ENCODE measurements around the gene ART1.
A peak's percentile ranks its signal among the peaks of the same experiment; 100 is the strongest.

ART1 gene

GRCh38 chr11:3622521-3622920 lies 22.4 kb upstream of the ART1 start:
- Mint-ChIP-seq H3K4me1 (ENCODE audit: low read depth) (peaks cover 5% of the 10 kb centered on the region), H3K9me3 (ENCODE audit: low read depth) (no peaks in the 10 kb centered on the region), H3K36me3 (no peaks in the 10 kb centered on the region), H3K4me3 (no peak overlapping the region), H3K27me3 (no peaks in the 10 kb centered on the region), H3K27ac (no peak overlapping the region)

DNA sequence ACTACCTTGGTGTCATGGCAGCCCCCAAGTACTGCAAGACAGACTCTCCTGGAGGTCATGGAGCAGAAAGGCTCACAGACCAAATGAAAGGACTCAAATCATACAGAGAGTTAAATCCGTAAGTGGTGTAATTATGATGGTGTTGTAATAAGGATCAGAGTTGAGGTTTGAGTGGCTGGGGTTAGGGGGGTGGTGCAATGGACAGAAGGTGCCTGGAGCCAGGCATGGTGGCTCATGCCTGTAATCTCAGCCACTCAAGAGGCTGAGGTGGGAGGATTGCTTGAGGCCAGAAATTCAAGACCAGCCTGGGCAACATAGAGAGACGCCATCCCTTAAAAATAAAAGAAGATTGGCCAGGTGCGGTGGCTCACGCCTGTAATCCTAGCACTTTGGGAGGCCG lies 21.8 kb upstream of the ART1 start:
- H3K9me3 Mint-ChIP-seq (ENCODE audit: low read depth) = no peaks in the 10 kb centered on the region
- peaks cover 5% of the 10 kb centered on the region for H3K4me1 Mint-ChIP-seq (ENCODE audit: low read depth)
- no peak overlapping the region for H3K4me3 Mint-ChIP-seq
- H3K27me3 Mint-ChIP-seq = no peaks in the 10 kb centered on the region
- no peaks in the 10 kb centered on the region for H3K36me3 Mint-ChIP-seq
- H3K27ac Mint-ChIP-seq = no peak overlapping the region

DNA sequence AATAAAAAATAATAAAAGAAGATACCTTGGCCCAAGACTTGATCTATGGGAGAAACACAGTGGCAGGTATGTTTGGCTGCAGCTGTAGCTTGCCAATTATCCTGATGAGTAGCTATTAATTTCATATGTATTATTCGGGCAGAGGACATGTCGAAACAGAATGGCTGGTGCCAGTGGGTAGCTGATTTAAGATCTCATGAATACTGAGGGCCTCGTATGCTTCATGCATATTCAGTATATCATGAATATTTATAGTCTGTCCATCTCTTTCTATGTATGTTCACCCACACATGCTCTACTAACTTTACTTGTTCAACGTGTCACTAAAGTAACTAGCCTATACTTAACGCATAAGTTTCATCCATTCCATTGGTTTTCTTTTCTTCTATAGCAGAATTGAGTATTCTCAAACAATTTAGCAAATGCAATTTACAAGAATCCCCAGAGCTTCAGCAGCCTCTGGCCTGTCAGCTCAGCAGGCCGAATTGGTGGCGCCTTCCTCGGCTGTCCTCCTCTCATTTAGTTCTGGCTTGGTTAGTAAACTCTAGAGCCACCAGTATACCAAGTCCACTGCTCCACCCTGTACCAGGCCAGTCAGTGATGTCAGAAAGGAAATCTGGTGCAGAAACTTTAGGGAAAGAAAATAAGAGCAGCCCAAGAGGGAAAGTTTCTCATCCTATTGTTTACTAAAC lies 21.0 kb upstream of the ART1 start:
- H3K27me3 Mint-ChIP-seq = peaks cover 1% of the 10 kb centered on the region
- H3K4me3 Mint-ChIP-seq = no peak overlapping the region
- H3K4me1 Mint-ChIP-seq (ENCODE audit: low read depth) = peaks cover 5% of the 10 kb centered on the region
- no peaks in the 10 kb centered on the region for H3K36me3 Mint-ChIP-seq
- H3K27ac Mint-ChIP-seq = peak overlapping the region; percentile 8
- H3K9me3 Mint-ChIP-seq (ENCODE audit: low read depth) = no peaks in the 10 kb centered on the region

DNA sequence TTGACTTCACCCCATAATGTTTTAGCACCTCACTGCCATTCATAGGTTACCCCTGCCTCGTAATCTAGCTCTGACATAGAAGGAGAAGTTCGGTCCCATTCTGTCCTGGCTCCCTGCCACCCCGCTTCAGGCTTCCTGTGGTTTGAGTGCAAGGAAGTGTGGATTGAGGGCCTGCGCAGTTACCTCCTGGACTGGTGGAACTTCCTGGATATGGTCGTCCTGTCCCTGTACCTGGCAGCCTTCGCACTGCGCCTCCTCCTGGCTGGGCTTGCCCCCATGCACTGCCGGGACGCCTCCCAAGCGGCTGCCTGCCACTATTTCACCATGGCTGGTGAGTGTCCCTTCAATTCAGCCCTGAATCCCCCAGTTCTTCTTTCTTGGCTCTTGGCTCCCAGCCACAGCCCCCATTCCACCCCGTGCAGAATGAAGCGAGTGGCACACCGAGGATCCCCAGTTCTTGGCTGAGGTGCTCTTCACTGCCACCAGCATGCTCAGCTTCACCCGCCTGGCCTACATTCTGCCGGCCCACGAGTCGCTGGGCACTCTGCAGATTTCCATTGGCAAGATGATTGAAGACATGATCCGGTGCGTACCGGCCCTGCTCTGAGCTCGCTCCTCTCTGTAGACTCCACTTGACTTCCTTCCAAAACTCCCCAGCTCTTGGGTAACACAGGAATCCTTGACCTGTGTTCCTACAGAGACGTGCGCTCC lies 18.5 kb upstream of the ART1 start:
- Mint-ChIP-seq H3K27ac (no peak overlapping the region), H3K27me3 (peaks cover 1% of the 10 kb centered on the region), H3K4me3 (no peak overlapping the region), H3K36me3 (no peaks in the 10 kb centered on the region), H3K9me3 (ENCODE audit: low read depth) (no peaks in the 10 kb centered on the region), H3K4me1 (ENCODE audit: low read depth) (peaks cover 5% of the 10 kb centered on the region)

- H3K9me3 Mint-ChIP-seq (ENCODE audit: low read depth) = no peaks in the 10 kb centered on the region
- peaks cover 5% of the 10 kb centered on the region for H3K4me1 Mint-ChIP-seq (ENCODE audit: low read depth)
- no peaks in the 10 kb centered on the region for H3K36me3 Mint-ChIP-seq
- H3K4me3 Mint-ChIP-seq = no peak overlapping the region
- peaks cover 1% of the 10 kb centered on the region for H3K27me3 Mint-ChIP-seq
- H3K27ac Mint-ChIP-seq = no peak overlapping the region
These were observed 17.6 kb upstream of the ART1 start for GRCh38 chr11:3627291-3627690.

- no peaks in the 10 kb centered on the region for H3K9me3 Mint-ChIP-seq (ENCODE audit: low read depth)
- no peak overlapping the region for H3K27ac Mint-ChIP-seq
- no peaks in the 10 kb centered on the region for H3K36me3 Mint-ChIP-seq
- H3K27me3 Mint-ChIP-seq = peaks cover 1% of the 10 kb centered on the region
- H3K4me3 Mint-ChIP-seq = no peak overlapping the region
- peaks cover 5% of the 10 kb centered on the region for H3K4me1 Mint-ChIP-seq (ENCODE audit: low read depth)
These were observed 13.6 kb upstream of the ART1 start for GRCh38 chr11:3631331-3631730.

GRCh38 chr11:3632070-3632660 lies 12.8 kb upstream of the ART1 start:
- Mint-ChIP-seq H3K36me3 (no peaks in the 10 kb centered on the region), H3K4me3 (no peak overlapping the region), H3K9me3 (ENCODE audit: low read depth) (no peaks in the 10 kb centered on the region), H3K27me3 (peaks cover 1% of the 10 kb centered on the region), H3K4me1 (ENCODE audit: low read depth) (no peaks in the 10 kb centered on the region), H3K27ac (no peak overlapping the region)

DNA sequence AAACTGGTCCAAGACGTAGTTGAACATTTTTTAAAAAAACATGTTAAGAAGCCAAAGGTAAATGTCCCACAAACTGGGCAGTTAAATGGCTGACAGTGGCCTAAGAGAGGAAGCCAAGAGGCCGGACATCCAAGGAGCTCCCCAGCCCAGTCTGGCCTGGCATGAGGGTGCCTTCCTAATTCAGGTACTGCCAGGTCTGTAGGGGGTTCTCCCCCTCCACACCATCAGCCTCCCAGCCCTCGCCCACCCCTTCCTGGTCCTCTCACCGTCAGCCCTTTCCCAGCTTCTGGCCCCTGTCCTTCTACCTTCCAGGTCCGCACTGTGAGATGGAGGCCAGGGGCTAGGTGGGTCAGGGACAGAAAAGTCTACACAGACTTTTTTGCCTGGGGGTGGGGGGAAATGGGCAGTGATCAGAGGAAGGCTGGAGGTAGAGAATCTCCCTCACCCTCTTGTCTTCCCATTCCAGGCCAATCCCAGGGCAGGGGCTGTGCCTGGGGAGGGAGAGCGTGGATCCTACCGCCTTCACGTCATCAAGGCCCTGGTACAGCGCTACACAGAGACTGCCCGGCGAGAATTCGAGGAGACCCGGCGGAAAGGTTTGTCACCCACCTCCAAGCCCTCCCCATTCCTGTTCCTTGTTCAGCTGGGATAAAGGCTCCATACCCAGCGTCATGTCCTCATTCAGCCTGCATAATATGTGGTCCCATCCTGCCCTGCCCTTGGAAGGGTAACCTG lies 9.1 kb upstream of the ART1 start:
- Mint-ChIP-seq H3K27ac (no peak overlapping the region), H3K36me3 (no peaks in the 10 kb centered on the region), H3K4me1 (ENCODE audit: low read depth) (no peaks in the 10 kb centered on the region), H3K4me3 (no peak overlapping the region), H3K27me3 (peaks cover 3% of the 10 kb centered on the region), H3K9me3 (ENCODE audit: low read depth) (no peaks in the 10 kb centered on the region)

DNA sequence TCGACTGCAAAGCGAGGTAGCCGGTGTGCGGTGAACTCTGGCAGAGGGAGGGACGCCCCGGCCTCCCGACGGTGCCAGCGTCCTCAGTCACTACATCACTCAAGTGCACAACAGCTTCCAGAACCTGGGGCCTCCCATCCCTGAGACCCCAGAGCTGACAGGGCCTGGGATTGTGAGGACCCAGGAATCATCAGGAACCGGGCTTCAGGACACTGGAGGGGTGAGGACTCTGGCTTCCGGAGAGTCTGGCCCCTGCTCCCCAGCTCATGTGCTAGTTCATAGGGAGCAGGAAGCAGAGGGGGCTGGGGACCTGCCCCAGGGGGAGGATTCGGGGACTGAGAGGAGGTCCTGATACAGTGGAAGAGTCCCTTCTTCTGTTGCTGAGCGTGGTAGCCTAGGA lies 7.7 kb upstream of the ART1 start:
- peaks cover 6% of the 10 kb centered on the region for H3K27me3 Mint-ChIP-seq
- no peak overlapping the region for H3K27ac Mint-ChIP-seq
- H3K4me1 Mint-ChIP-seq (ENCODE audit: low read depth) = peaks cover 2% of the 10 kb centered on the region
- no peaks in the 10 kb centered on the region for H3K9me3 Mint-ChIP-seq (ENCODE audit: low read depth)
- no peak overlapping the region for H3K4me3 Mint-ChIP-seq
- no peaks in the 10 kb centered on the region for H3K36me3 Mint-ChIP-seq

DNA sequence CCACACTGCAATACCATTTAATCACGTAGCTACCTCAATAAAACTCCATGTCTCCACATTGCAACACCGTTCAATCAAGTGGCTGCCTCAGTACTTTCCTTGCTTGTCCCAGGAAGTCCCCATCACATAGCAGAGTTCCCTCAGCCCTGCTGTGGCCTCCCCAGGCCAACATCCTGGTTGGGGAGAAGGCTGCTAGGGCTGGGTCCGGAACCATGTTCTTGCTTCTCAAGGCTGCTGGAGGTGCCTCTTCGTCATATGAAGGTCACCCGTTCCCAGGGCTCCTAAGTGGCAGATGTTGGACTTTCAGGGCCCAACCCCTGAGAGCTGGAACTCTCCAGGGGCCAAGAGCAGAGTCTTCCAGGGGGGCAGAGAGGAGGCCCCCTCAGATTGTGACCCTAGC lies 6.4 kb upstream of the ART1 start:
- Mint-ChIP-seq H3K4me1 (ENCODE audit: low read depth) (peaks cover 6% of the 10 kb centered on the region), H3K27me3 (peaks cover 9% of the 10 kb centered on the region), H3K9me3 (ENCODE audit: low read depth) (no peaks in the 10 kb centered on the region), H3K36me3 (no peaks in the 10 kb centered on the region), H3K4me3 (no peak overlapping the region), H3K27ac (no peak overlapping the region)

- Mint-ChIP-seq H3K4me3 (no peak overlapping the region), H3K9me3 (ENCODE audit: low read depth) (no peaks in the 10 kb centered on the region), H3K4me1 (ENCODE audit: low read depth) (peaks cover 6% of the 10 kb centered on the region), H3K27ac (no peak overlapping the region), H3K27me3 (peaks cover 20% of the 10 kb centered on the region), H3K36me3 (peaks cover 4% of the 10 kb centered on the region)
These were observed 5.1 kb upstream of the ART1 start for GRCh38 chr11:3639841-3640240.

DNA sequence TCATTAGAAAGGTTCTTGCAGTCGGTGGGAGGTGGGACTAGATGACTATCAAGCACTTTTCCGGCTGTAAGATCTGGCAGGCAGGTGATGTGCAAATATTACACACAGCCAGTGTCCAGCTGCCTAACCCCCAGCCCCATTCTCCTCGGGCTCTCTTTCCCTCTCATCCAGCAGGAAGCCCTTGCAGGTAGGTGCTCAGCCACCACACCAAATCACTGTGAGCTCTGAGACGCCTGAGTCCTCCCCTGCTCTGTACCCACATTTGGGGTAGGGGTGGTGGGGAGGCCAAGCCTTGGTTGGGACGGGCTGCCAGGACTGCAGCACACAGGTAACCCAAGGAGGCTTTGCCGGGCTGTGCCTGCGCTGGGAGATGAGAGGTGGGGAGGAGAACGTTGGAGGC lies 3.7 kb upstream of the ART1 start:
- peaks cover 4% of the 10 kb centered on the region for H3K36me3 Mint-ChIP-seq
- H3K4me1 Mint-ChIP-seq (ENCODE audit: low read depth) = peaks cover 6% of the 10 kb centered on the region
- H3K9me3 Mint-ChIP-seq (ENCODE audit: low read depth) = no peaks in the 10 kb centered on the region
- peaks cover 24% of the 10 kb centered on the region for H3K27me3 Mint-ChIP-seq
- H3K27ac Mint-ChIP-seq = no peak overlapping the region
- H3K4me3 Mint-ChIP-seq = peak overlapping the region; percentile 79

DNA sequence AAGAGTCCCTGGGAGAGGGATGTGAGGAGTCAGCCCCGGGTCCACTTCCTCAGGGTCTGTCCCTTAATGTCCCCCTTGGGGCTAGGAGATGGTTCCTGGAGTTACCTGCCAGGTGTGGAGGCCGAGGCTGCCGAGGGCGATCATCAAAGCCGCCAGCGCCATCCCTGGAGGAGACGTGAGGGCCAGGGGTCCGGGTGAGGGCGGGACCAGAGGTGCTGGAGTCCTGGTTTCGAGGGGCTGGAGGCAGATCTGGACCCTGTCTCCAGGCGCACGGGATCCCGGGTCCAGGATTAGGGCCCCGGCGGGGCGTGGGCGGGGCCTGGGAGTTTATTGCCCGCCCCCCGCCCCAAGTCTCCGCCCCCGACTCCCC lies 3.2 kb upstream of the ART1 start, which contains the start of gene ART5:
Gene ART5 (minus strand): TSS at position 292 of the 370 bp plus-strand sequence. CDS start 130 bp downstream, at position 162.
- H3K27ac Mint-ChIP-seq = no peak within 1 kb of the TSS
- H3K9me3 Mint-ChIP-seq (ENCODE audit: low read depth) = no peaks in the 10 kb centered on the region
- peaks cover 4% of the 10 kb centered on the region for H3K36me3 Mint-ChIP-seq
- H3K4me1 Mint-ChIP-seq (ENCODE audit: low read depth) = peaks cover 6% of the 10 kb centered on the region
- H3K4me3 Mint-ChIP-seq = peak within 1 kb of the TSS; percentile 82
- H3K27me3 Mint-ChIP-seq = peaks cover 26% of the 10 kb centered on the region

- Mint-ChIP-seq H3K27ac (no peak overlapping the region), H3K9me3 (ENCODE audit: low read depth) (no peaks in the 10 kb centered on the region), H3K36me3 (peaks cover 4% of the 10 kb centered on the region), H3K4me1 (ENCODE audit: low read depth) (peaks cover 6% of the 10 kb centered on the region), H3K4me3 (peak overlapping the region; percentile 82), H3K27me3 (peaks cover 27% of the 10 kb centered on the region)
These were observed 2.6 kb upstream of the ART1 start for GRCh38 chr11:3642071-3642951.
